ENCODE measurements around the gene SLC2A2.

Gene SLC2A2

GRCh38 chr3:171059978-171060377 is 33.5 kb upstream of the SLC2A2 start:
- TF ChIP-seq, protein P1, sequence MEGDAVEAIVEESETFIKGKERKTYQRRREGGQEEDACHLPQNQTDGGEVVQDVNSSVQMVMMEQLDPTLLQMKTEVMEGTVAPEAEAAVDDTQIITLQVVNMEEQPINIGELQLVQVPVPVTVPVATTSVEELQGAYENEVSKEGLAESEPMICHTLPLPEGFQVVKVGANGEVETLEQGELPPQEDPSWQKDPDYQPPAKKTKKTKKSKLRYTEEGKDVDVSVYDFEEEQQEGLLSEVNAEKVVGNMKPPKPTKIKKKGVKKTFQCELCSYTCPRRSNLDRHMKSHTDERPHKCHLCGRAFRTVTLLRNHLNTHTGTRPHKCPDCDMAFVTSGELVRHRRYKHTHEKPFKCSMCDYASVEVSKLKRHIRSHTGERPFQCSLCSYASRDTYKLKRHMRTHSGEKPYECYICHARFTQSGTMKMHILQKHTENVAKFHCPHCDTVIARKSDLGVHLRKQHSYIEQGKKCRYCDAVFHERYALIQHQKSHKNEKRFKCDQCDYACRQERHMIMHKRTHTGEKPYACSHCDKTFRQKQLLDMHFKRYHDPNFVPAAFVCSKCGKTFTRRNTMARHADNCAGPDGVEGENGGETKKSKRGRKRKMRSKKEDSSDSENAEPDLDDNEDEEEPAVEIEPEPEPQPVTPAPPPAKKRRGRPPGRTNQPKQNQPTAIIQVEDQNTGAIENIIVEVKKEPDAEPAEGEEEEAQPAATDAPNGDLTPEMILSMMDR (IDR thresholded peaks at IDR 0.05; ENCODE audit: insufficient read depth, low read depth, low read length, missing control alignments): no peak
- DNase-seq (ENCODE audit: low read depth): no peak
- H3K4me3 ChIP-seq (ENCODE audit: low read depth, low read length): no peak overlapping the region

DNA sequence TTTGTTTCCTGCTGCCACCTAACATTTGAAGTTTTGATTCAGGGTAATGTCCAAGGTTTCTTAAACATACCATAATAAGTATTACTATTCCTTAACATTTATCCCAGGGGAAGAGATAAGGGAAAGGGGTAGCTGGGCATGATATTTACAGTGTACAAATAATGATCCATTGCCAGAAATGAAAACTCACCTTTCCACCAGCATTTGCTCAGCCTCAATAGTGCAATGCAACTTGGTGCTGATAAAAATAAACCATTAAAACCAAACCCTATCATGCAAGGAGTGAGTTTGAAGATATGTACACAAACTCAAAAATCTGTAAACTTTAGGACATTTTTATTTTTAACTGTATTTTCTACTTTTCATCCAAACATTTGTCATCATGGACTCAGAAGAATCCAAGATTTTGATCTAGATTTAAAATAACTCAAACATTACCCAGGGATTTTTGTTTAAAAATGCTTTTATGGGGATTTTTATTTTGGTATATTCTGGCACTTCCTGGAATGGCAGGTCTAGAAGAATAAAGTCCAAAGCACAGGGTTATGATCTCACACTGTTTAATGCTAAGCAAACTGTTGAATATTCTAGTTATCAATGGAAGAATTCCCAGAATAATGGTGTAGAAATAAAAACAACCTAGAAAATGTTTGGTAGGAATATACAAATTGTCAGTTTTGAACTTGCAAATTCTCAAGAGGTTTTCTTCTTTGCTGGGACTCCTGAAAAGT is 32.5 kb upstream of the SLC2A2 start:
- no peak for DNase-seq (ENCODE audit: low read depth)
- TF ChIP-seq, protein P1 (IDR thresholded peaks at IDR 0.05; ENCODE audit: insufficient read depth, low read depth, low read length, missing control alignments): no peak
- H3K4me3 ChIP-seq (ENCODE audit: low read depth, low read length): no peak overlapping the region

DNA sequence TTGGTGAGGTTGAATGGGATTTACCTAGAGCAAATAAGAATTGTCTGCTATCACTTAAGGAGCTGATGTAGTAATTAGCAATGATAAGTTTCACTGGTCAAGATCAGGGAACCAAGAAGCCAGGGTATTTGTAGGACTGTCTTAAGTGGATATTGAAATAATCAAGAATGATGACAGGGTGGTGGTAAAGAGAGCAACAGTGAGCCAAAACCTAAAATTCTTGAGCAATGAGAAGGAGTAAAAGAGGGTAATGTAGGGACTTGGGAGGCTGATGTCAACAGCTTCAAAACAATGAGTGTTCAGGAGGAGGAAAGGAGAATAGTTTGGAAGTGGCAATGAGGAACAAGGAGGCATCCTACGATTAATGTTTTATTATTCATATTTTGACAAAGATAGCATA is 31.5 kb upstream of the SLC2A2 start:
- TF ChIP-seq, protein P1 (IDR thresholded peaks at IDR 0.05; ENCODE audit: insufficient read depth, low read depth, low read length, missing control alignments): no peak
- DNase-seq (ENCODE audit: low read depth): no peak
- H3K4me3 ChIP-seq (ENCODE audit: low read depth, low read length): no peak overlapping the region

- no peak overlapping the region for H3K4me3 ChIP-seq (ENCODE audit: low read depth, low read length)
- TF ChIP-seq, protein P1 (IDR thresholded peaks at IDR 0.05; ENCODE audit: insufficient read depth, low read depth, low read length, missing control alignments): no peak
- DNase-seq (ENCODE audit: low read depth): no peak
Observed at GRCh38 chr3:171057072-171057471, 30.6 kb upstream of the SLC2A2 start.

DNA sequence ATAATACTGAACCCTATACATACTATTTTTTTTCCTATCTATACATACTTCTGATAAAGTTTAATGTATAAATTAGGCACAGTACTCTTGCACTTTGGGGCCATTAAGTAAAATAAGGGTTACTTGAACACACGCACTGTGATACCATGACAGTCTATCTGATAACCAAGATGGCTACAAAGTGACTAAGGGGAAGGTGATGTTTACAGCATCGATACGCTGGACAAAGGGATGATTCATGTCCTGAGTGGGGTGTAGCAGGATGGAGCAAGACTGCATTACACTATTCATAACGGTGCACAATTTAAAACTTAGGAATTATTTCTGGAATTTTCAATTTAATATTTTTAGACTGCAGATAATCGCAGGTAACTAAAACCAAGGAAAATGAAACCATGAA is 30.0 kb upstream of the SLC2A2 start:
- H3K4me3 ChIP-seq (ENCODE audit: low read depth, low read length): no peak overlapping the region
- TF ChIP-seq, protein P1 (IDR thresholded peaks at IDR 0.05; ENCODE audit: insufficient read depth, low read depth, low read length, missing control alignments): no peak
- no peak for DNase-seq (ENCODE audit: low read depth)

- no peak for DNase-seq (ENCODE audit: low read depth)
- TF ChIP-seq, protein P1 (IDR thresholded peaks at IDR 0.05; ENCODE audit: insufficient read depth, low read depth, low read length, missing control alignments): no peak
- no peak overlapping the region for H3K4me3 ChIP-seq (ENCODE audit: low read depth, low read length)
Observed at GRCh38 chr3:171055336-171056178, 29.0 kb upstream of the SLC2A2 start.
